ENCODE measurements around the gene TESK1.

The TESK1 gene

DNA sequence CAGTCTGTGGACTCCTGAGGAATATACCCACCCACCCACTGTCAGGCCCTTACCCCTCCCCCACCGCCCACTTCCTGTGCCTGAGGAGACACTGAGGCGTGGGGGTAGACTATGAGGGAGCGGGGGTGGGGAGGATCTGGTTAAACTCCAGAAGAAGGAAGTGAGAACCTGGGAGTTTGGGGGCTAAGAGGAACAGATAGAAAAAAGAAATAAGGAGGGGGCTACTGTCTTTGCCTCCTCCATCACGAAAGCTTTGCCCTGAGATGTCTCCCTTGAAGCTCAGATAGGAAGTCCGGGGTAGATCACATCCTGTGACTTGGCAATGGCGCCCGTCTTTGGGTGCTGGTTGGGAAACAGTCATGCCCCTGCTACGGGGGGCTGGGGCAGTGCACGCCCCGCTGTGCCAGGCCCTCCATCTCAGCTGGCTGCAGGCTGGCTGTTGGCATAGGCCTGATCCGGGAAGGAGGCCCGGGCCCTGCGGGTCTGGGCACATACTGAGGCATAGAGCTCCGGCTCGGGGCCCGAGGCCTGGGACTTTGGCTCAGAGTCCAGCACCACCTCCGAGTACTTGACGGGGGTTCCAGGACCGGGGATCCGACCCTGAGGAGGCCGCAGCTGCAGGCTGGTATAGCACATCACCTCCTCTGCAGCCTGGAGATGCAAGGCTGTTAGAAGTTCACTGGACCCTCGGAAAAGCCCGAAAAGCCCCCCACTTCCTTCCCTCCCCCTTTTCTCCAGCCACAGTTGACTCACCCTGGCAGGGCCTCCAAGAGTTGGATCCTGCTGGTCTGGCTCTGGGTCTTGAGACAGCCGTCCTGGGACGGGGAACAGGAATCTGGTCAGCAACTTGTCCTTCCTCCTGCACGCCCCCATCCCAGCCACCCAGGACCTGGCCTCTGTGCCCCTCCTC, 44.6 kb downstream of the TESK1 start:
- Histone ChIP-seq H3K36me3 (no peaks in the 10 kb centered on the region), H3K27me3 (no peaks in the 10 kb centered on the region), H3K9me3 (no peaks in the 10 kb centered on the region), H3K4me1 (ENCODE audit: control insufficient read depth in 1 of 2, insufficient read depth in 1 of 2, low read depth in 1 of 2, low read length in 1 of 2) (peaks cover 16 to 18% of the 10 kb centered on the region in 2 experiments), H3K27ac (no peak overlapping the region), H3K4me3 (ENCODE audit: low read depth in 1 of 2, low read length in 1 of 2) (no peak overlapping the region)
- TF ChIP-seq, protein P1, sequence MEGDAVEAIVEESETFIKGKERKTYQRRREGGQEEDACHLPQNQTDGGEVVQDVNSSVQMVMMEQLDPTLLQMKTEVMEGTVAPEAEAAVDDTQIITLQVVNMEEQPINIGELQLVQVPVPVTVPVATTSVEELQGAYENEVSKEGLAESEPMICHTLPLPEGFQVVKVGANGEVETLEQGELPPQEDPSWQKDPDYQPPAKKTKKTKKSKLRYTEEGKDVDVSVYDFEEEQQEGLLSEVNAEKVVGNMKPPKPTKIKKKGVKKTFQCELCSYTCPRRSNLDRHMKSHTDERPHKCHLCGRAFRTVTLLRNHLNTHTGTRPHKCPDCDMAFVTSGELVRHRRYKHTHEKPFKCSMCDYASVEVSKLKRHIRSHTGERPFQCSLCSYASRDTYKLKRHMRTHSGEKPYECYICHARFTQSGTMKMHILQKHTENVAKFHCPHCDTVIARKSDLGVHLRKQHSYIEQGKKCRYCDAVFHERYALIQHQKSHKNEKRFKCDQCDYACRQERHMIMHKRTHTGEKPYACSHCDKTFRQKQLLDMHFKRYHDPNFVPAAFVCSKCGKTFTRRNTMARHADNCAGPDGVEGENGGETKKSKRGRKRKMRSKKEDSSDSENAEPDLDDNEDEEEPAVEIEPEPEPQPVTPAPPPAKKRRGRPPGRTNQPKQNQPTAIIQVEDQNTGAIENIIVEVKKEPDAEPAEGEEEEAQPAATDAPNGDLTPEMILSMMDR (IDR thresholded peaks at IDR 0.05) = no peak

DNA sequence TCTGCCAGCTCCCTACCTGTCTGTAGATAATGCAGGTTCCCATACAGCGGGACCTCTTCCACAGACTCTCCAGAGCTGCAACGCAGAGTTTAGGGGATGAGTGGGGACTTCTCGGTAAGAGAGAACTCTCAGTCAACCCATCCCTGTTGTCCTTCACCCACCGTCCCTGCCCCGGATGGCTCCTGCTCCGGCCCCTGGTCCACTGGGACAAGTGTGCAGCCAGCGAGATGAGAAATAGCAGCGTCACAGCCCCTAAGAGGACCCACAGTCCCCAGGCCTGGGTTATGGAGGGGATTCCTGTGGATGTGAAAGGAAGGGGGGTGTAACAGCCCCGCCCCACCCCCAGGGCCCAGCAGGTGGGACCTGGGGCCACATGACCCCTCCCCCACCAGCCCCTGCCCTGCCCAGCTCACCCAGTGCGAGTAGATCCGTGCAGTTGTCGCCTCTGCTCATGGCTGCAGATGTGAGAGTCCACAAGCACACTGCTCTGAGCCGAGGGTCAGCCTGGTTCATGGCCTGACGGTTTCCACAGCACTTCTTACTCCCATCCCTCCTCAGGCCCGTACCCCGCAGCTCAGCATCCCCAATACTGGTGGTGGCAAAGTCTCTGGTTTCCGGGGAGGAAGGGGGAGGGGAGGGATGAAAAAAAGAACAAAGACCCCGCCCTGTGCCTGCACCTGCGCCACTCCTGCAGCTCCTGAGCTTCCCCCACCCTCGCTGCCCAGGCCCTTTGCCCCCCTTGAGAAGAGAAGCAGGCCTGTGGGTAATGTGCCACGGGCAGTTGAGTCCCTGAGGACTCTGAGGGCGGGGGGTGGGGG, 45.5 kb downstream of the TESK1 start, which contains the start of gene SIT1:
SIT1 (minus strand) TSS at position 591 of the 818 bp plus-strand sequence; CDS start at position 513, 78 bp downstream.
- no peaks in the 10 kb centered on the region for H3K27me3 ChIP-seq
- no peak within 1 kb of the TSS for H3K27ac ChIP-seq
- H3K4me3 ChIP-seq (ENCODE audit: low read depth in 1 of 2, low read length in 1 of 2) = no peak within 1 kb of the TSS
- TF ChIP-seq, protein P1 (IDR thresholded peaks at IDR 0.05) = no peak
- no peaks in the 10 kb centered on the region for H3K9me3 ChIP-seq
- H3K36me3 ChIP-seq = no peaks in the 10 kb centered on the region
- peaks cover 16 to 18% of the 10 kb centered on the region in 2 experiments for H3K4me1 ChIP-seq (ENCODE audit: control insufficient read depth in 1 of 2, insufficient read depth in 1 of 2, low read depth in 1 of 2, low read length in 1 of 2)

DNA sequence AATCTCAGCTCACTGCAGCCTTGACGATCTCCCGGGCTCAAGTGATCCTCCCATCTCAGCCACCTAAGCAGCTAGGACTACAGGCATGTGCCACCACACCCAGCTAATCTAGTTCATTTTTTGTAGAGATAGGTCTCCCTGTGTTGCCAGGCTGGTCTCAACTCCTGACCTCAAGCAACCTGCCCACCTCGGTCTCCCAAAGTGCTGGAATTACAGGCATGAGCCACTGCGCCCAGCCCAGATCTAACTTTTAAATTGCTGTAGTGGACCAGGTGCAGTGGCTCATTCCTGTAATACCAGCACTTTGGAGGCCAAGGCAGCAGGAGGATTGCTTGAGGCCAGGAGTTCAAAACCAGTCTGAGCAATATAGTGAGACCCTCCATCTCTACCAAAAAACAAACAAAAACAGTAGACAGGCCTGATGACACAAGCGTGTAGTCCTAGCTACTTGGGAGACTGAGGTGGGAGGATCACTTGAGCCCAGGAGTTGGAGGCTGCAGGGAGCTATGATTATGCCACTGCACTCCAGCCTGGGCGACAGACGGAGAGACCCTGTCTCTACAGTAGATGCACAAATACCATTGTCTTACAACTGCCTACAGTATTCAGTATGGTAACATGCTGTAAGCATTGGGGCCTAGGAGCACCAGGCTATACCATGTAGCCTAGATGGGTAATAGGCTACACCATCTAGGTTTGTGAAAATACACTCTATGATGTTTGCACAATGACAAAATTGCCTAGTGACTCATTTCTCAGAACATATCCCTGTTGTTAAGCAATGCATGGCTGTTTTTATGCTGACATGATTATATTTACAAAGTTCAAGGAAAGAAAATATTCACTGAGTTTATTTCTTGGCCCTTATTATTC, 47.1 kb downstream of the TESK1 start:
- no peak overlapping the region for H3K27ac ChIP-seq
- no peaks in the 10 kb centered on the region for H3K27me3 ChIP-seq
- no peaks in the 10 kb centered on the region for H3K36me3 ChIP-seq
- peaks cover 12% of the 10 kb centered on the region in 2 experiments for H3K4me1 ChIP-seq (ENCODE audit: control insufficient read depth in 1 of 2, insufficient read depth in 1 of 2, low read depth in 1 of 2, low read length in 1 of 2)
- H3K9me3 ChIP-seq = no peaks in the 10 kb centered on the region
- TF ChIP-seq, protein P1 (IDR thresholded peaks at IDR 0.05) = no peak
- H3K4me3 ChIP-seq (ENCODE audit: low read depth in 1 of 2, low read length in 1 of 2) = no peak overlapping the region

DNA sequence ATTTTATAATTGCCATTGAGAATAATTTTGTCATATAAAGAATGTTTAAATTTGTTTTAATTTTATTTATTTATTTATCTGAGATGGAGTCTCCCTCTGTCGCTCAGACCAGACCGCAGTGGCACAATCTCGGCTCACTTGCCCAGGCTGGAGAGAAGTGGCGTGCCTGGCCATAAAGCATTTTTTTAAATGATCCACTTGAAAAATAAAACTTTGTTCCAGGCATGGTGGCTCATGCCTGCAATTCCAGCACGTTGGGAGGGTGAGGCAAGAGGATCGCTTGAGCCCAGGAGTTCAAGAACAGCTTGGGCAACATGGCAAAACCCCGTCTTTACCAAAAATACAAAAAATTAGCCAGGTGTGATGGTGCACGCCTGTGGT, 47.8 kb downstream of the TESK1 start:
- H3K27me3 ChIP-seq = no peaks in the 10 kb centered on the region
- H3K27ac ChIP-seq = no peak overlapping the region
- TF ChIP-seq, protein P1 (IDR thresholded peaks at IDR 0.05) = no peak
- H3K4me3 ChIP-seq (ENCODE audit: low read depth in 1 of 2, low read length in 1 of 2) = no peak overlapping the region
- no peaks in the 10 kb centered on the region for H3K36me3 ChIP-seq
- peaks cover 15% of the 10 kb centered on the region in 2 experiments for H3K4me1 ChIP-seq (ENCODE audit: control insufficient read depth in 1 of 2, insufficient read depth in 1 of 2, low read depth in 1 of 2, low read length in 1 of 2)
- H3K9me3 ChIP-seq = no peaks in the 10 kb centered on the region

DNA sequence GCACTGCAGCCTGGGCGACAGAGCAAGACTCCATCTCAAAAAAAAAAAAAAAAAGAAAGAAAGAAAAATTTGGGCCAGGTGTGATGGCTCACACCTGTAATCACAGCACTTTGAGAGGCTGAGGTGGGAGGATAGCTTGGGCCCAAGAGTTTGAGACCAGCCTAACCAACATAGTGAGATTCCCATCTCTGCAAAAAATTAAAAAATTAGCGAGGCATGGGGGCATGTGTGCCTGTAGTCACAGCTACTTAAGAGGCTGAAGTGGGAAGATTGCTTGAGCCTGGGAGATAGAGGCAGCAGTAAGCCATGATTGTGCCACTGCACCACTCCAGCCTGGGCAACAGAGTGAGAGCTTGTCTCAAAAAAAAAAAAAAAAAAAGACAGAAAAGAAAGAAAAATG, 48.5 kb downstream of the TESK1 start:
- H3K36me3 ChIP-seq = no peaks in the 10 kb centered on the region
- H3K27ac ChIP-seq = no peak overlapping the region
- TF ChIP-seq, protein P1 (IDR thresholded peaks at IDR 0.05) = no peak
- H3K9me3 ChIP-seq = no peaks in the 10 kb centered on the region
- H3K27me3 ChIP-seq = no peaks in the 10 kb centered on the region
- peaks cover 19 to 21% of the 10 kb centered on the region in 2 experiments for H3K4me1 ChIP-seq (ENCODE audit: control insufficient read depth in 1 of 2, insufficient read depth in 1 of 2, low read depth in 1 of 2, low read length in 1 of 2)
- H3K4me3 ChIP-seq (ENCODE audit: low read depth in 1 of 2, low read length in 1 of 2) = no peak overlapping the region
